HG03457 (cell line): Measurements from ENCODE around the gene PRG3.

ENCODE experiments used
- ATAC-seq: cut with Tn5 transposase; IDR thresholded peaks from one replicate; pipeline ENCODE4 v1.9.1; 2021; ENCODE audit warnings: moderate number of reproducible peaks; ENCODE audit not compliant: unreplicated experiment

Gene PRG3

GRCh38 chr11:57391539-57391938 is 10.6 kb upstream of the PRG3 start:
- ATAC-seq: no peak

- no peak for ATAC-seq
Measured at GRCh38 chr11:57391111-57391510, 10.2 kb upstream of the PRG3 start.

GRCh38 chr11:57390535-57390934 is 9.6 kb upstream of the PRG3 start, which contains the start of gene PRG2:
Gene PRG2 (minus strand): TSS chr11:57390650. CDS start chr11:57389944, 706 bp downstream.
- no peak for ATAC-seq

- ATAC-seq: no peak
Measured at GRCh38 chr11:57387289-57388030, 6.5 kb upstream of the PRG3 start.

GRCh38 chr11:57386178-57386940 is 5.4 kb upstream of the PRG3 start:
- no peak for ATAC-seq

GRCh38 chr11:57379732-57380131 is 1.2 kb downstream of the PRG3 start:
- no peak for ATAC-seq

- ATAC-seq: no peak
Measured at GRCh38 chr11:57378186-57378585, 2.8 kb downstream of the PRG3 start.

GRCh38 chr11:57377107-57377506 is 3.8 kb downstream of the PRG3 start:
- no peak for ATAC-seq

- no peak for ATAC-seq
Measured at GRCh38 chr11:57376095-57377090, 4.6 kb downstream of the PRG3 start.

- no peak for ATAC-seq
Measured at GRCh38 chr11:57375490-57375889, 5.5 kb downstream of the PRG3 start.

- ATAC-seq: no peak
Measured at GRCh38 chr11:57374966-57375365, 6.0 kb downstream of the PRG3 start.

GRCh38 chr11:57373146-57373545 is 7.8 kb downstream of the PRG3 start:
- ATAC-seq: no peak

GRCh38 chr11:57370941-57371340 is 10.0 kb downstream of the PRG3 start:
- no peak for ATAC-seq

GRCh38 chr11:57370251-57370650 is 10.7 kb downstream of the PRG3 start:
- ATAC-seq: no peak

- ATAC-seq: no peak
Measured at GRCh38 chr11:57368845-57369232, 12.1 kb downstream of the PRG3 start.

- ATAC-seq: no peak
Measured at GRCh38 chr11:57368106-57368844, 12.7 kb downstream of the PRG3 start.

- no peak for ATAC-seq
Measured at GRCh38 chr11:57364851-57365660, 15.9 kb downstream of the PRG3 start.

- ATAC-seq: no peak
Measured at GRCh38 chr11:57363131-57364080, 17.5 kb downstream of the PRG3 start.
